Raji (cell line): ENCODE measurements around the gene AKAP17A.

Experiments
- POLR2A ChIP-seq: IDR thresholded peaks from 2 replicates; pipeline ENCODE4 v1.6.1; 2011; ENCODE audit warnings: low read depth, low read length, control low read depth; ENCODE audit not compliant: insufficient read depth

AKAP17A gene

DNA sequence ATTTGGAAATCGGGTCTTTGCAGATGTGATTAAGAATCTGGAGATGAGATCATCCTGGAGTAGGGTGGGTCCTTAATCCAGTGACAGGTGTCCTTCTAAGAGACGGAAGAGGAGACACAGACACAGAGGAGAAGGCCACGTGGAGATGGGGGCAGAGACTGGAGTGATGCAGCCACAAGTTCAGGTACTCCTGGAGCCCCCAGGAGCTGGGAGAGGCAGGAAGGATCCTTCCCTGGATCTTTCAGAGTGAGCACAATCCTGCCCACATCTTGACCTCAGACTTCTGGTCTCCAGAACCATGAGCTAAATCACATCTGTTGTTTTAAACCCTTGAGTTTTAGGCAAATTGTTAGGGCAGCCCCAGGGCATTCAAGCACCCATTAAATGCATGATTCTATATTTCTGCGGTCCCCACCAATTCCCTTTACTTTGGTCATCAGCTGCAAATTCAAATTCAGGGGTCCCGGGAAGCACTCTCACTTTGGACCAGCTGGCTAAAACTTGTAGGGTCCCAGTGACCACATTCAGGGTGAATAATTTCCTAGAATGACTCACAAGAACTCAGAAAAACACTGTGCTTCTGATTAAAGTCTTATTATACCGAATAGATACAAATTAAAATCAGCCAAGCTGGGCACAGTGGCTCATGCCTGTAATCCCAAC is 12.8 kb upstream of the AKAP17A start:
- TF ChIP-seq POLR2A, result no peak

GRCh38 chrX:1581132-1581531 is 10.3 kb upstream of the AKAP17A start:
- TF ChIP-seq POLR2A, result no peak

- no peak for TF ChIP-seq POLR2A
Measured at GRCh38 chrX:1582686-1583437, 8.5 kb upstream of the AKAP17A start.

GRCh38 chrX:1584237-1585011 is 7.0 kb upstream of the AKAP17A start:
- TF ChIP-seq POLR2A, result no peak

- TF ChIP-seq POLR2A, result 0 out of 2 replicates have a peak, but pooled peaks have one; percentile 11
Measured at GRCh38 chrX:1587161-1587560, 4.2 kb upstream of the AKAP17A start.

DNA sequence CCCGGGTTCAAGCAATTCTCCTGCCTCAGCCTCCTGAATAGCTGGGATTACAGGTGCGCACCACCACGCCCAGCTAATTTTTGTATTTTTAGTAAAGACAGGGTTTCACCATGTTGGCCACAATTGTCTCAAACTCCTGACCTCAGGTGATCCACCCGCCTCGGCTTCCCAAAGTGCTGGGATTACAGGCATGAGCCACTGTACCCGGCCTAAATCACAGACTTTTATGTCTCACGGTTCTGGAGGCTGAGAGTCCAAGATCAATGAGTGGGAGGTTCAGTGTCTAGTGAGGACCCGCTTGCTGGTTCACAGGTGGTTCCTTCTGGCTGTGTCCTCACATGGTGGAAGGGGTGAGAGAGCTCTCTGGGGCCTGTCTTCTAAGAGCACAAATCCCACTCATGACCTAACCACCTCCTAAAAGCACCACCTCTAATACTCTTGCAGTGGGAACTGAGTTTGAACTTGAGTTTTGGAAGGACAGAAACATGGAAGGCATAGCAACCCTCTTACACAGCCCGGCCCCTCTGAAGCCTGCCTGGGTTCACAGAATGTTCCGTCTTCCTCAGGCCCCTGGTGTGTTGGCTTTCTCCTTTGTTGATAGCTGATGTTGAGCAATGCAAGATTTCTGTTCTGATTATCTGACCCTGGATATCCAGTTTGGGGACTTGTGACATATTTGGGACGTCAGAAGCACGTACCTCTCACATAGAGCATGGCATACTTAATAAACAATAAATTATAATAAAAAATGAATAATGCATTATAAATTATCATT is 1.9 kb upstream of the AKAP17A start:
- TF ChIP-seq POLR2A, result no peak

DNA sequence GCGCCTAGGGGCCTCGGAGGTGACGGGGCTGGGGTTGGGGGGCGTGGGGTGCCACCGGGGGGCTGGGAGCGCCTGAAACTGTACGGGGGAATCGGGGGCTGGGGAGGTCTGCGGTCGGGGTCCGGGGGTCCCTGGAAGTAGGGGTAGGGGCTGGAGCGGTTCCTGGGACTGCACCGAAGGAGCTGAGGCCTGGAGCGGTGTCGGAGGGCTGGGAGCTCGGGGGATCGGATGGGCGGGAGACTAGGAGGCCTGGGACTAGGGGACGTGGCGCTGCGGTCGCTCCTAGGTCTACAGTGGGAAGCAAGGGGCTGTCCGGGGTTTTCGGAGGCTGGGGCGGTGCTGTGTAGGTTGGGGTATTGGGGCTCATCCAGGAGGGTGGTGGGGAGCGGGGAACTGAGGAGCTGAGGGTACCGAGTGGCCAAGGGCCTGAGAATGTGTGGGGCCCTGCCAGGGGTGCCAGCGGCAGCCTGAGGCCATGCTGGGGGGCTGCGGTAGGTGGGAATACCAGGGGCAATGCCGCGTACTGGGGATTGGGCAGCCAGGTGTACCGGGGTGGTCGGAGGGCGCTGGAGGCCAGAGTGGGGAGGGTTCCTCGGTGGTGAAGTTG is 562 bp downstream of the AKAP17A start:
- no peak for TF ChIP-seq POLR2A

DNA sequence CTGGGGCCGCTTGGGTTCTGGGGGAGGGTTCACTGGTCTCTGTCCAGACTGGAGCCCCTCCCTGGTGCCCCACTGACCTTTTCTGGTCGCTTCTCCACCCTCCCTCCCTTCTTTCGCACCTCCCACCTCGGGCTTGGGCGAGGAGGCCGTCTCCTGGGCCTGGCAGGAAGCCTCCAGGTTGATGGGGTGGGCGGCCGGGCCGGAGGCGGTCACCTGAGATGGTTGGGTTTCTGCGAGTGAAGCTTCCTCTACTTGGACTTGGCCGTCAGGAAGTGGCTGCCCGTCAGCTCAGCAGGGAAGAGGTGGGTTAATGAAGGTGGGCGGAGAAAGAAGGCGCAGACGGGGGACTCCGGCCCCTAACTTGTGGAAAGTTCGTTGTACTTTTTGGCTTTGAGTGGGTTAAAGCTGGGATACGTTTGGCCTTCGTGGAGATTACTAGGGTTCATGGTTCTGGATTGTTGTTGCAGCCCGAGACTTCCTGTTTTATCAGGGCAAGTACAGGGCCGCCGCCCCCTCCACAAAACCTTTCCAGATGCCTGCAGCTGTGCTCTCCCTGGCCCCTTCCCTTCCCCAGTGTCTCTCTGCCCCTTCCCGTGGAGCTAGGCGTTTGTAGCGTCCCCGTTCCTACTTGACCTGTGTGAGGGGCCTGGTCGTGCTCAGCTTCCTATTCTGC is 1.2 kb downstream of the AKAP17A start:
- TF ChIP-seq POLR2A, result 0 out of 2 replicates have a peak, but pooled peaks have one; percentile 37

DNA sequence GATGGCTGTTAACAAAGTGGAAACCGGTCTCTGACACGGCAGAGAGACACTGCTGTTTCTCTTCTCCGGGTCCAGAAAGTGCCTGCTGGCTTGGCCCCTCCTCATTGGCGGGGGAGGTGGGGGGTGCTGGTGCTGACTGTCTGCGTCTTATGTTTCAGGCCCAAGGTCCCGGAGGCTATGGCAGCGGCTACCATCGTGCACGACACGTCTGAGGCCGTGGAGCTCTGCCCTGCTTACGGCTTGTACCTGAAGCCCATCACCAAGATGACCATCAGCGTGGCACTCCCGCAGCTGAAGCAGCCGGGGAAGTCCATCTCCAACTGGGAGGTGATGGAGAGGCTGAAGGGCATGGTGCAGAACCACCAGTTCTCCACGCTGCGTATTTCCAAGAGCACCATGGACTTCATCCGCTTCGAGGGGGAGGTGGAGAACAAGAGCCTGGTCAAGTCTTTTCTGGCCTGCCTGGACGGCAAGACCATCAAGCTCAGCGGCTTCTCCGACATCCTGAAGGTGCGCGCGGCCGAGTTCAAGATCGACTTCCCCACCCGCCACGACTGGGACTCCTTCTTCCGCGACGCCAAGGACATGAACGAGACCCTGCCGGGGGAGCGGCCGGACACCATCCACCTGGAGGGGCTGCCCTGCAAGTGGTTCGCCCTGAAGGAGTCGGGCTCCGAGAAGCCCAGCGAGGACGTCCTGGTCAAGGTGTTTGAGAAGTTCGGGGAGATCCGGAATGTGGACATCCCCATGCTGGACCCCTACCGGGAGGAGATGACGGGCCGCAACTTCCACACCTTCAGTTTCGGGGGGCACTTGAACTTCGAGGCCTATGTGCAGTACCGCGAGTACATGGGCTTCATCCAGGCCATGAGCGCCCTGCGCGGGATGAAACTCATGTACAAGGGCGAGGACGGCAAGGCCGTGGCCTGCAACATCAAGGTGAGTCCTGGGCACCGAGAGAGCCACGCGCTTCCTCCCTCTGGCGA is 2.2 kb downstream of the AKAP17A start:
- no peak for TF ChIP-seq POLR2A

DNA sequence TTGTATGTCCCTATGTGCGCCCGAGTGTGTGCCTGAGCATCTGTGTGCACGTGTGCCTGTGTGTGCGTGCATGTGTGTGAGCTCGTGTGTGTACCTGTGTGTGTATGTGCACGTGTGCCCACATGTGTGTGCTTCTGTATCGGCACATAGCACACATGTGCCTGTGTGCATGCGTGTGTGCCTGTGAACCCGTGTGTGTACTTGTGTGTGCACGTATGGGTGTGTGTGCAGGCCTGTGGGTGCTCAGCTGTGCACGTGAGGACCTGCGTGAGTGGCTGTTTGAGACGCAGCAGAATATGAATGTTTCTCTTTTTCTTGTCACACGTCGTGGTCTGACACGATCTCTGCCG is 4.3 kb downstream of the AKAP17A start:
- no peak for TF ChIP-seq POLR2A

DNA sequence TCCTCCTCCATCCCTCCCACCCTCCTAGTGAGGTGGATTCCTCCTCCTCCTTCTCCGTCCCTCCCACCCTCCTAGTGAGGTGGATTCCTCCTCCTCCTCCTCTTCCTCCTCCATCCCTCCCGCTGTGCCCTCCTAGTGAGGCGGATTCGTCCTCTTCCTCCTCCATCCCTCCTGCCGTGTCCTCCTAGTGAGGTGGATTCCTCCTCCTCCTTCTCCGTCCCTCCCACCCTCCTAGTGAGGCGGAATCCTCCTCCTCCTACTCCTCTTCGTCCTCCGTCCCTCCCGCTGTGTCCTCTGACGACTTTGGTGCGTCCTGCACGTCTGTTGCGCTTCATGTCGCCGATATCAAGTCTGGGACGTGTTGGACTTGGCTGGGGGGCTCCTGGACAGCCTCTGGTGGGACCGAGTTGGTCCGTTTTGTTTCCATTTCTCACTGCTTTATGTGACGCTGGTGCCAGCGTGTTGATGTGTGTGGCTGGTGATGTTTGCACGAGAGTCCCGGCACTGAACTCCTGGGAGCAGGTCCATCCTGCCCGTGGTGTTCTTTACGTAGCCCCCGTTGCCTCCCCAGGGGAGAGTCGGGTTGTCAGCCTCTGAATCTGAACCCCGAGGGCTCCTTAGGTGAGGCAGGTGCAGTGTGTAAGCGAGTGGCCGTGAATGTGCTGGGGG is 5.4 kb downstream of the AKAP17A start:
- TF ChIP-seq POLR2A, result no peak

- no peak for TF ChIP-seq POLR2A
Measured at GRCh38 chrX:1597345-1598020, 6.1 kb downstream of the AKAP17A start.
